Testis (tissue), 3 donors: Measurements from ENCODE around the gene PRELID2. TPM values are rescaled to one million over a fixed set of nuclear protein-coding genes. Genes with fewer than 3 reads are reported as not detected.
"Not testable (repeated sequence)": the region's sequence is repeated elsewhere in the genome, so short reads cannot be mapped to it uniquely, and the experiment has no call there.

Experiments used
- DNase-seq: peaks from one replicate; pipeline ENCODE4 v3.0.0-alpha.2; 2019
- H3K27ac ChIP-seq, 2 donors: fragments of 200-600 bp; sonication (generic); one replicate each; pipeline ENCODE4 v1.5.1; 2019
- H3K27me3 ChIP-seq: fragments of 200-600 bp; sonication (generic); one replicate; pipeline ENCODE4 v1.5.1; 2019
- H3K36me3 ChIP-seq: fragments of 200-600 bp; sonication (generic); one replicate; pipeline ENCODE4 v1.5.1; 2017; ENCODE audit warnings: low read depth; ENCODE audit errors: missing control alignments
- H3K4me1 ChIP-seq: fragments of 200-600 bp; sonication (generic); one replicate; pipeline ENCODE4 v1.5.1; 2019
- H3K4me3 ChIP-seq, 2 donors: fragments of 200-600 bp; sonication (generic); one replicate each; pipeline ENCODE4 v1.5.1; 2017 to 2019
- H3K9me3 ChIP-seq: fragments of 200-600 bp; sonication (generic); one replicate; pipeline ENCODE4 v1.5.1; 2017
- CTCF ChIP-seq, 3 experiments: fragments of 450-650 bp in 2 of 3; fragments of 200-600 bp in 1 of 3; sonication (generic) in 1 of 3; IDR thresholded peaks; one replicate each; pipeline ENCODE4 v1.5.1; 2016 to 2019; ENCODE audit warnings: antibody characterized with exemption in 3 of 3, mild to moderate bottlenecking in 2 of 3, moderate library complexity in 1 of 3
- POLR2A ChIP-seq: fragments of 450-650 bp; IDR thresholded peaks from one replicate; pipeline ENCODE4 v1.6.1; 2017; ENCODE audit warnings: antibody characterized with exemption, mild to moderate bottlenecking, moderate library complexity
- WGBS, 2 donors: methylation state at CpG; one replicate each; pipeline ENCODE4 v1.1.5; 2018; 5-methylcytosine and 5-hydroxymethylcytosine counted together
- intact Hi-C: fragments of 100-400 bp; cut with DNase I; formaldehyde crosslinking; loops from one replicate; pipeline ENCODE4 v1.15.1; 2023; ENCODE audit warnings: low total_unique reads
- polyA plus RNA-seq: library from polyadenylated mRNA; stranded (reverse); fragments of 350-450 nt; fragmentation: Illumina TruSeq; extraction: RNeasy Lipid Tissue Mini Kit (QIAGEN cat#74804); gene quantifications from one replicate; pipeline ENCODE4 v1.2.3, GENCODE V29; 2014; ENCODE audit warnings: low read depth, low replicate concordance; ENCODE audit not compliant: insufficient read depth
- total RNA-seq, 2 donors: library from RNA; depleted of rRNA; stranded (reverse); fragments of >200 nt; gene quantifications; one replicate each; pipeline ENCODE4 v1.2.3, GENCODE V29; 2016

PRELID2 gene
- total and polyA plus RNA-seq, 3 donors from 2014 or later, result 2.9 to 15.7 (median 13.8) TPM

GRCh38 chr5:145846081-145846480 is 10.9 kb upstream of the PRELID2 start:
- no peaks in the 10 kb centered on the region for H3K4me1 ChIP-seq
- no peak overlapping the region for H3K4me3 ChIP-seq
- no peak for TF ChIP-seq POLR2A
- no peak for TF ChIP-seq CTCF (IDR thresholded peaks at IDR 0.05)
- intact Hi-C loops, result no loop called here
- H3K27me3 ChIP-seq, result no peaks in the 10 kb centered on the region
- H3K9me3 ChIP-seq, result no peaks in the 10 kb centered on the region
- no peaks in the 10 kb centered on the region for H3K36me3 ChIP-seq
- WGBS, 2 donors, result 37 to 45% methylated on average over 3 of the region's 3 CpGs
- DNase-seq, result no peak
- no peak overlapping the region for H3K27ac ChIP-seq

- H3K4me1 ChIP-seq, result no peaks in the 10 kb centered on the region
- no peaks in the 10 kb centered on the region for H3K27me3 ChIP-seq
- TF ChIP-seq CTCF (IDR thresholded peaks at IDR 0.05) (no peak), POLR2A (no peak)
- H3K27ac ChIP-seq, result no peak overlapping the region
- H3K4me3 ChIP-seq, result no peak overlapping the region
- H3K9me3 ChIP-seq, result no peaks in the 10 kb centered on the region
- no peak for DNase-seq
- no peaks in the 10 kb centered on the region for H3K36me3 ChIP-seq
- intact Hi-C loops, result no loop called here
These were observed 6.2 kb upstream of the PRELID2 start for GRCh38 chr5:145841299-145841698.

- intact Hi-C loops, result no loop called here
These were observed 5.5 kb upstream of the PRELID2 start for GRCh38 chr5:145840458-145841132.

GRCh38 chr5:145838276-145838675 is 3.1 kb upstream of the PRELID2 start:
- peak; percentile 38 for DNase-seq
- Histone ChIP-seq H3K9me3 (no peaks in the 10 kb centered on the region), H3K27ac (no peak overlapping the region), H3K4me3 (no peak overlapping the region), H3K27me3 (no peaks in the 10 kb centered on the region), H3K4me1 (peaks cover 4% of the 10 kb centered on the region), H3K36me3 (no peaks in the 10 kb centered on the region)
- WGBS, 2 donors, result 62 to 70% methylated on average over 6 of the region's 6 CpGs
- intact Hi-C loops, result no loop called here
- no peak for TF ChIP-seq CTCF (IDR thresholded peaks at IDR 0.05)
- TF ChIP-seq POLR2A, result no peak

More at GRCh38 chr5:145840458-145841132, 5.5 kb upstream of the PRELID2 start:
- H3K27me3 ChIP-seq, result no peaks in the 10 kb centered on the region
- H3K4me1 ChIP-seq, result peaks cover 3% of the 10 kb centered on the region
- TF ChIP-seq CTCF (IDR thresholded peaks at IDR 0.05), result no peak
- H3K4me3 ChIP-seq, result no peak overlapping the region
- DNase-seq, result no peak
- H3K9me3 ChIP-seq, result no peaks in the 10 kb centered on the region
- H3K27ac ChIP-seq, result no peak overlapping the region
- WGBS, 2 donors, result 94 to 99% methylated on average over 3 of the region's 3 CpGs
- no peaks in the 10 kb centered on the region for H3K36me3 ChIP-seq

- H3K27me3 ChIP-seq, intact Hi-C loops, H3K9me3 ChIP-seq, H3K36me3 ChIP-seq, H3K4me1 ChIP-seq, DNase-seq, H3K27ac ChIP-seq: not testable (repeated sequence)
- WGBS, 2 donors, result 77 to 85% methylated on average over 13 of the region's 13 CpGs
- peak overlapping the region in 1 of 2 donors; percentile 65 for H3K4me3 ChIP-seq
These were observed 1.1 kb upstream of the PRELID2 start for GRCh38 chr5:145836241-145836640.
